Mesangial cell (primary cell): ENCODE measurements around the gene LANCL3. TPM values are rescaled to one million over a fixed set of nuclear protein-coding genes. Genes with fewer than 3 reads are reported as not detected.

Experiments used
- total RNA-seq: library from RNA; depleted of rRNA; stranded (reverse); fragments of >200 nt; gene quantifications from 2 replicates; pipeline ENCODE4 v1.2.3, GENCODE V29; 2015

The LANCL3 gene
- 0.13 and 0.16 TPM in 2 replicates for total RNA-seq

GRCh38 chrX:37571426-37572107 lies at the start of gene LANCL3:
LANCL3 (plus strand) TSS chrX:37571661; CDS start chrX:37571871, 210 bp downstream.

GRCh38 chrX:37685381-37686359 lies 114.2 kb downstream of the LANCL3 start, which contains the start of gene XK:
XK (plus strand) TSS chrX:37685791; CDS start chrX:37685962, 171 bp downstream.

Other genes starting within 250 kb of the LANCL3 start
- 7.8 and 11.5 TPM in 2 replicates for gene PRRG1, start 222.3 kb upstream of the LANCL3 start, total RNA-seq
- 0.13 and 0.16 TPM in 2 replicates for gene XK, start 114.1 kb downstream of the LANCL3 start, total RNA-seq
- not detected in 2 replicates for gene CYBB, start 208.4 kb downstream of the LANCL3 start, total RNA-seq